ENCODE measurements around the gene THEMIS2.
A peak's percentile ranks its signal among the peaks of the same experiment; 100 is the strongest.

- TF ChIP-seq POLR2AphosphoS5 (IDR thresholded peaks at IDR 0.05) (peak; percentile 54 to 75 (median 65)), CTCF (IDR thresholded peaks at IDR 0.05 in 8 of 11, conservative IDR thresholded peaks at IDR 0.05 in 3 of 11) (no peak)
These were observed 11.9 kb downstream of the THEMIS2 start for GRCh38 chr1:27884006-27884954.

Data from spleen (tissue), 7 donors.